Limb (tissue), 2 donors: ENCODE results near the gene HRH2.
"Not testable (repeated sequence)": the region's sequence is repeated elsewhere in the genome, so short reads cannot be mapped to it uniquely, and the experiment has no call there.

Source experiments
- DNase-seq, 2 donors: peaks; one replicate each; pipeline ENCODE4 v3.0.0-alpha.2; 2016; ENCODE audit errors: extremely low spot score in 2 of 2

HRH2 gene

DNA sequence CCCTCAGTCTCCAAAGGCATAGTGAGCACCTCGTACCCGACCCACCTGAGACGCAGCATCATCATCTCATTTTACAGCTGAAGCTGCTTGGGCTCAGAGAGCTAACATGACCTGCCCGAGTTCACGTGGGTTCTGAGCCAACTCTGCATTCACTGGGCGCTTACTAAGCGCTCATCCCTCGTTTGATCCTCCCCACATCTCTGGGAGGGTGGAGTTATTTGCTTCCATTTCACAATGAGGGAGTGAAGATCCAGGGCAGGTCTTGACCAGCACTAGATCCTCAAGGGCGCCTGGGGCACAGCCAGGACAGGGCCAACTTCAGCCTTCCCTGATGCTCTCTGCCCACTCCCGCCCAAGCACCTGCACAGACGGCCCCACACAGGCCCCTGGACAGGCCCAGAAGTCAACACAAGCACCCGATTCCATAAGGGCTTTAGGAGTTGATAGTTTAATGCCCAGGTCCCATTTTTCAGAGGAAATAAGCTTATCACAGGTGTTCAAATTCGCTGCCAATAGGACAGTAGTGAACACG lies 80.8 kb downstream of the HRH2 start:
- DNase-seq, result no peak

DNA sequence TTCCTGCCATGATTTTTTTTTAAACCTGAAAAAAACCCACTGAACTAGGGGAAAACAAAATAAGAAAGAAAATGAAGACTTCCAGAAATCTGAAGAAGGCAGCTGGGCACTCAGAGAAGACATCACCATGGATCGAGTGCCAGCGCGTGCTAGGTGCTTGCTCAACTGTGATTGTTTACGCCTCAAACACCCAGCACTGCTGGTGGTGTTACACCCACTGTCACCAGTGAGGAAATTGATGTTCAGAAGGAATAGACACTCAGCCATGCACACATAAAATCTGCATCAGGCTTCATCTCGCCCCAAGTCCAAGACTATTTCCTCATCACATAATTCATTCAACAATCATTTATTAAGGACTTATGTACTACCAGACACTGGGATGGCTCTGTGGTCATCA lies 82.1 kb downstream of the HRH2 start:
- no peak for DNase-seq

DNA sequence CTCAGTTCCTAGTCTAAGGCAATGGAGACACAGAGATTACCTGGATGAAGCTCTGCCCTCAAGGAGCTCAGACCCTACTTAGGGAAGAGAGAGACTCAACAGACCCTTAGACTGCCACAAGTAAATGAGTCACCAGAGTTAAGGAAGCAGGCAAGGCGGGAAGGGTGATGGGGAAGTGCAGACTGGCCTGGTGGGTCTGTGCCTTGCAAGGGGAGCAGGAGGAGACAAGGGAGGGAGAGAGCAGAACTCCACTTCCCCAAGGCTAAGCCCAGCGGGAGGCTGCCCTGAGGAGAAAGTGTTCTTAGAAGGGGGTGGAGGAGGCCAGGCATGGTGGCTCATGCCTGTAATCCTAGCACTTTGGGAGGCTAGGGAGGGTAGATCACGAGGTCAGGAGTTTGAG lies 83.7 kb downstream of the HRH2 start:
- no peak for DNase-seq

DNA sequence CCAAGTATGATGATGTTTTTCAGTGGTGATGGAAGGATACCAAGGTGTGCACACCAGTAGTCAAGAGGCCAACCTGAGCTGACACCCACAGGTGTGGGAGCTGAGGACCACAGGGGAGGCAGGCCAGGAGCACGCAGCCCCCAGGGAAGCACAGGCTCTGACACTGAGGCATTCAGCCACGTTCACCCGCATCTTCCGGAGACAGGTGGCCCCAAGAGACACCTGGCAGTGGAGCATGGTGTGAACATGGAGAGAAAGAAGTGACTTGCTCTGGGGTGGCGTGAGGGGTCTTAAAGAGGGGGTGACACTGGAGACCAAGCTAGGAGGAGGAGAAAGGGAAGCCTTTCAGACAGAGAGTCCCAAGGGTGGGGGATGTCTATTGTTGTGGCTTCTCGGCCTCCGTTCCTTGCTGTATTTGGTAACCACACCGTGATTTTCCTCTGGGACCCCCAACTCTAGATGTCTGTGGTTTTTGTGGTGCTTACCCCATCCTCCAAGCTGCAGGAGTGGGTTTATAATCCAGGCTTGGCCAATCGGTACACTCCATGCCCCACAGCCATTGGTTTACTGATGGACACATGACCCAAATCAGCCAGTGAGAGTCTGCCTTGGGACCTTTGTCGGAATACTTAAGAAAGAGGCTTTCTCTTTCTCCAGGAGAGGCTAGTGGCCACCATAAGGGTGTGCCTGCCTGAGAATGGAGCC lies 84.6 kb downstream of the HRH2 start:
- DNase-seq, result no peak

DNA sequence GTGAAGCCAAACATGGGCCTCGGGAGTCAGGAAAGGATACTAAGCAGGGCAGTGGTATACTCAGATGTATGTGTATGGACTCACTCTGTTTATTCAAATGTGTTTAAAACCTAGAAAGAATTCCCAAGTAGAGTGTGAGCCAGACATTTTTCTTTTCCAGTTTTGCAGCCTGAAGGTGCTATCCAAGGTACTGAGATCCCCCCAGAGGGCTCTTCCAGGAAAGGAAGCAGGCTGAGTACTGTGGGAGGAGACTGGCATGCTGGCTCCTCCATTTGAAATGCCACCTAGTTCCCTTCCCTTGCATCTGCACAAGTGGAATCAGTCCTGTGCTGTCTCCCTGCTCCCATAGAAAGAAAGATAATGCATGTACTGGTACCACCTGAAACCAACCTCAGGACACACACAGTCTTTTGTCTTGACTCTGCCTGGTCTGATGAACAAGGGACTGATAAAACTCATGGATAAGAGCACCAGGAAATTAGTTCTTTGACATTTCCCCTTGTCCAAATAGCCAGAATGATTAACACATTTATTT lies 85.9 kb downstream of the HRH2 start:
- DNase-seq, result peak in 1 of 2 donors; percentile 29

DNA sequence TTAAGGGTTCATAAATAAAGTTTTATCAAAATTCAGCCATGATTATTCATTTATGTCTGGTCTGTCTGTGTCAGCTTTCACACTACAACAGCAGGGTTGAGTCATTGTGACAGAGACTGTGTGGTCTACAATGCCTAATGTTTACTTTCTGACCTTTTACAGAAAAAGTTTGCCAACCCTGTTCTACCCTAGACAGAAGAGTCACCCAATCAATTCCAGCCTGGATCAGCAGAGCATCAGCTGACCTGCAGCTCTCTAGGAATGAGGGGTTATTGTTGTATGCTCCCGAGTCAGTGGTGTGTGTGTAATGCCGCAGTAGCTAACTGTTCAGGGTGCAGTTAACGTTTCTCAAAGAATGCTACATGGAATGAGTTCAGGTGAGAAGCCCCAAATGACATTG lies 87.3 kb downstream of the HRH2 start:
- no peak for DNase-seq

DNA sequence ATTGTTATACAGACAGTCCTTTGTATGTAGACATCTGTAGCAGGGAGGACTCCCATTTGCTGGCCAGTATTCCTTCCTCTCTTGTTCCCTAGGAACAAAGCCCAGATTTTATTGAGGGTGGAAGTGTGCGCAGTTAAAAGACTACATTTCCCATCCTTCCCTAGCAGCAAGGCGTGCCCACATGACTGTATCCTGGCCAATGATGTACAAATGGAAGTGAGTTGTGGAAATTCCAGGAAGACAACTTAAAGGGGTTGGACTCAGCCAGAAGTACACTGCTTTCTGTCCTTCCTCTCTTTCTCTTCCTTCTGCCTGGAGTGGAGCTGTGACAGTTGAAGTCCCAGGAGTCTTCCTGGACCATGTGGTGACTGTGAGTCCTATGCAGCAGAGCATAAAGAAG lies 89.0 kb downstream of the HRH2 start:
- no peak for DNase-seq

DNA sequence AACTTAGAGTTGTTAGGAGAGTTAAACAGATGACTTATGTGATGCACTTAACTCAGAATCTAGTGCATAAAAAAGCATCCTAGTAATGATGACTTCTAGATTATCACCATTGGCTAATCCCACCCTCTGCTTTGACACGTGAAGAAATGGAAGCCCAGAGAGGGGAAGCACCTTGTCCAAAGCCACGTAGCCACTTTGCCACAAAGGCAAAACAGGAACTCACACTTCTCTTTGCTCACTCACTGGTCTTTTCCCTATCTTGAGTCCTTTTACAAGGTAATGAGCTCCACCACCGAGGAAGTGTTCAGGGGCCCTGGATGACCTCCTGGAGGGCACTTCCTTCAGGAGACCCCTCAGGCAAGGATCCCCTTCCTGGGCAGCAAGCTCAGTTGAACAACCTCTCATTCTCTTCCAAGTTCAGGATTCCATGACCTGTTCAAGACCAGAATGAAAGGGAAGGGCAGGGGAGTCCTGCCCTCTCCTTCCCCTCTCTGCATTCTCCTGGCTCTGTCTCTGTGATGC lies 89.7 kb downstream of the HRH2 start:
- no peak for DNase-seq

DNA sequence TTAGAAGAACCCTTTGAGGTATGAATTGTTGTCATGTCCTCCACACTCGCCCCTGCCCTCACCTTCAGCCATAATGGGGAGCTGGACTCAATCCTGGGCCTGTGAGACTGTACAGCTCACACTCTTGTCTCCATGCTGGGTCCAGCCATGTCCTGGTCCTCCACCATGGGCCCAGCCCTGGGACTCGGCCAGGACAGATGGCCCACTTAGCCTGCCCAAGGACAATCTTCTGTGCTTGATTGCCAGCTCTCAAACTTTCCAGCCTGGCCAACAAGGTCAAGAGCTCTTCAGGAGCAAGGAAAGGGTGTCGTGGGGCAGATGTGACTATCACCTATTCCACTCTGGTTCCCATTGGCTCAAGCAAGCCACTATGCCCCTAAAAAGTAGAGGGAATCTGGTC lies 90.8 kb downstream of the HRH2 start:
- DNase-seq, result no peak

DNA sequence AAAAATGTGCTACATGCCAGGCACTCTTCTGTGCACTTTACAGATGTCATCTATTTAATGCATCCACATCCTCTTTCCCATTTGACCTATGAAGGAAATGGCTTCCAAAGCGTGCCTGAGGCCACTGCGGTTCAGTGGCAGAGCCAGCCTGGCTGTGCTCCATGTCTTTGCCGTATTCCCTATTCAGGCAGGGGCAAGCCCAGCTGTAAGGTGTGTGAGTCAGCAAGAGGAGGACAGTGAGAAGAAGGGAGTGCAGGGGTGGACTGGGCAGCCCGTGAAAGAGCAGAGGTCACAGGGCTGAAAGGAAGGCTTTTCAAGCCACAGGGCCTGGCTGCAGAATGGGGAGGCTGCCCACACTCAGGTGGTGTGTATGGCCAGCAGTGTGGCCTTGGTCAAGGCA lies 91.7 kb downstream of the HRH2 start:
- DNase-seq, result no peak

DNA sequence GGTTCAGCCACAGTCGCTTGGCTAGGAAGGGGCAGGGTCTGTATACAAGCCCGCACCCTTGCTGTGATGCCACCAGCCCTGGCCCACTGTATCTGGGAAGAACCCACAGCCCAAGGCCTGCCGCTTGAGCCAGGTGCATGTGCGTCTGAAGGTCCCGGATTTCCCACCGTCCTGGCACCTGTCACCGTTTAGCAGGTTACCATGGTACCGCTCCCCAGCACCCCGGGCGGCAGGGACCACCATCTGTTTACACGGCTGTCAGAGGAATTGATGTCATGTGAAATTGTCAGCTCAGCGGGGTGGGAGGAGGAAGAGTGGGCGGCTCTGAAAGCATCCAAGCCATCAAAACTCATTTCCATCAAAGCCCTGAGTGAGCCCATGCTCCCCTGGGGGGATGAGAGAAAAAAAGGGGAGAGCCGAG lies 92.7 kb downstream of the HRH2 start:
- peak in 1 of 2 donors; percentile 44 for DNase-seq

DNA sequence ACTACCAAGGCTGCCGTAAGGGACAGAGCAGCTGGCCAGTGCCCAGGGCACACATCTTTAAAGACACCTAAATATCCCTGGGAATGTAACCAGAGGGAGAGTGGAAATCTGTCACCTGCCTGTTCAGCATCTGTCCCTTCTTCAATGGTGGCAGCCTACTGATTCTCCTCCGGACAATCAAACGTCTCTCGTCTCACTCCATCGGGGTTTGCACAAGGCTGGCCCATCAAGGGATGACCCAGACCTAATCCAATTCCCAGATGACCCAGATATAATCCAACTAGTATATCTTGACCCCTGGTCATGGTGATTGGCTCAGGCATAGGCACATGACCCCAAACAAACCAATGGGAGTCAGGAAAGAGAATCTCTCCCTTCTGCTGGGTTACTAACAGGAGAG lies 93.5 kb downstream of the HRH2 start:
- DNase-seq, result no peak

DNA sequence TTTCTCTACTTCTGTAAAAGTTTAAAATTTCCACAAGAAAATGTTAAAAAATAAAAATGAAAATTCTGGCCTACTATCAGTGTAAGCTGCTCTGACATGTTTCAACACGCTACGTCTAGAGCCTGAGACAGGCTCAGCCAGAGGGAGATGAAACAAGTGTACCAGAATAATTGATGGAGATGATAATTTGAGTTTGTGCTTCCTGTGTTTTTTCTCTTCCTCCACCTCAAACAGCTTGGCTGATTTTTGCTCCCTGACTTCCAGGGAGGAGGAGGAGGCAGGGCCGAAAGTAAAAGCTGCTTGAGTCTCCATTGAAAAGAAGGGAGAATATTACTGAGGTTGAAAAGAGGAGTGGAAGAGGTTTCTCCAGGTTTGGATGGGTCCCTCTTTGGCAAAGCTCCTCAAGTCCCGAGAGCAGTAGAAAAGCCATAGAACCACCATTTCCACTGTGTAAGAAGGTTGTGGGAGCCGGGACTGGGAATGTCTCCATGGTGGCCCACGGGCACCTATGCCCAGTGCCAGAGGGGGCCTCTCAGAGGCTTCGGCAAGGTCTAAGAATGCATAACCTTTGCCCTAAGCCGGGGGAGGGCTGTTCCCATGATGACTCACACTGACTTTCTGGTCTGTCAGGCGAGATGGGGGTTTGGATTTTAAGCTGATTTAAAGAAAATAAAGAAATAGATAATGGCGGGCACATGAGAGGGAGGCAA lies 95.1 kb downstream of the HRH2 start:
- no peak for DNase-seq

DNA sequence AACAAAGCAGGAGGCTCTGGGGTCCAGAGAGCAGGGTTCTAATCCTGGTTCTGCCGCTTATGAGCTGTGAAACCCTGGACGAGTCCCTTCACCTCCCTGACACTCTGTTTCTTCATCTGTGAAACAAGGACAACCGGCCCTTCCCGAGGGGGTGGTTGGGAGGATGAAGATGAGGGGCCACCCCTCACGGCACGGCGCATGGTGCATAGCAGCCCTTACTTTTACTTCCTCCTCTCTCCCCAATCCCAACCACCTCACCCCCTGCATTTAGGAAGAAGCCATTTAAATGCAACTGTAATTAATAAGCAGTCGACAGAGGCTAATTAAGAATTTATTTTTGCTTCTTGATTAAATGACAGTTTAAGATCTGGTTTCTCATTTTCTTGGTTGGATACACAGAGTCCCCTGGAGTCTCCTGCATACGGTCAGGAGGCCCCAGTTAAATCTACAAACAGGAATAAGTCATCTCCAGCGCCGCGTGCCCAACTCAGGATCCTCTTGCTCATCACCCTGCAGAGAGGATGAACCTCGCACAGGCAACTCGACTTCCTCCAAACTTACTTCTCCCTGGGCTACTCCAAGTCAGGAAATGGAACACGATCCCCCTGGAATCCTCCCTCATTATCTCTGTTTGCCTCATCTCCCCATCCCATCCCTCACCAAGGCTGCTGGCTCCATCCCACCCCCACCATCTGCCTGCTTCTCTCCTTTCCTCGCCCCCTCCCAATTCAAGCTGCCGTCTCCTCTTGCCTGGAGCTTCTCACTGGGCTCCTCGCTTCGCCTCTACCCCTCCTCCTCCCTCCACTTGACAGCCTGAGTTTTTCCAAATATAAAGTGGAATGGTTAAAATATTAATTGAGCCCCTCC lies 95.9 kb downstream of the HRH2 start:
- no peak for DNase-seq

DNA sequence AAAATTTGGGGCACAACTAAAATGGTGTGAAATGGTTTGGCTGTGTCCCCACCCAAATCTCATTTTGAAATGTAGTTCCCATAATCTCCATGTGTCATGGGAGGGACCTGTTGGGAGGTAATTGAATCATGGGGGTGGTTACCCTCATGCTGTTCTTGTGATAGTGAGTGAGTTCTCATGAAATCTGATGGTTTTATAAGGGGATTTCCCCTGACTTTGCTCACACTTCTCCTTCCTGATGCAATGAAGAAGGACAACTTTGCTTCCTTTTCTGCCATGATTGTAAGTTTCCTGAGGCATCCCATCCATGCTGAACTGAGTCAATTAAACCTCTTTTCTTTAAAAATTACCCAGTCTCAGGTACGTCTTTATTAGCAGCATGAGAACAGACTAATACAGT lies 102.1 kb downstream of the HRH2 start:
- DNase-seq, result not testable (repeated sequence)
